SJCRH30 (cell line): ENCODE results near the gene YIPF7. TPM values are rescaled to one million over a fixed set of nuclear protein-coding genes. Genes with fewer than 3 reads are reported as not detected.

Source experiments
- DNase-seq, 2 experiments: peaks; one replicate each; pipeline ENCODE4 v3.0.0-alpha.2; 2015 to 2020
- H3K27ac ChIP-seq: fragments of 250-450 bp; sonication (Bioruptor Pico); 2 replicates; pipeline ENCODE4 v1.5.1; 2020; ENCODE audit warnings: mild to moderate bottlenecking, moderate library complexity
- H3K27me3 ChIP-seq: fragments of 250-450 bp; sonication (Bioruptor Pico); 2 replicates; pipeline ENCODE4 v1.5.1; 2020; ENCODE audit warnings: mild to moderate bottlenecking, moderate library complexity
- H3K36me3 ChIP-seq: fragments of 250-450 bp; sonication (Bioruptor Pico); 2 replicates; pipeline ENCODE4 v1.5.1; 2020; ENCODE audit warnings: mild to moderate bottlenecking, moderate library complexity
- H3K4me1 ChIP-seq: fragments of 250-450 bp; sonication (Bioruptor Pico); 2 replicates; pipeline ENCODE4 v1.5.1; 2020; ENCODE audit warnings: mild to moderate bottlenecking, moderate library complexity
- H3K4me3 ChIP-seq: fragments of 250-450 bp; sonication (Bioruptor Pico); 2 replicates; pipeline ENCODE4 v1.5.1; 2020; ENCODE audit warnings: mild to moderate bottlenecking, moderate library complexity
- H3K9me3 ChIP-seq: fragments of 250-450 bp; sonication (Bioruptor Pico); replicated peaks from 2 replicates; pipeline ENCODE4 v1.5.1; 2020; ENCODE audit warnings: mild to moderate bottlenecking, moderate library complexity
- total RNA-seq: library from RNA; depleted of rRNA; stranded (reverse); fragments of >200 nt; shearing (Covaris generic); gene quantifications from 2 replicates; pipeline ENCODE4 v1.2.3, GENCODE V29; 2014; rRNA removed

YIPF7 gene
- total RNA-seq, result not detected in 2 replicates

- no peak within 1 kb of the TSS for H3K4me3 ChIP-seq
- H3K27ac ChIP-seq, result no peak within 1 kb of the TSS
- DNase-seq, result no peak
- no peaks in the 10 kb centered on the region for H3K4me1 ChIP-seq
- H3K9me3 ChIP-seq, result no peaks in the 10 kb centered on the region
- 0 out of 2 replicates have a peak, but pooled peaks cover 3% of the 10 kb centered on the region for H3K27me3 ChIP-seq
- H3K36me3 ChIP-seq, result no peaks in the 10 kb centered on the region
Observed at GRCh38 chr4:44651425-44651824, at the start of gene YIPF7. YIPF7 (minus strand) TSS chr4:44651625; CDS start chr4:44650100, 1,525 bp downstream.

GRCh38 chr4:44701037-44701436 is 49.6 kb upstream of the YIPF7 start:
- H3K4me1 ChIP-seq, result no peaks in the 10 kb centered on the region
- peaks cover 78% of the 10 kb centered on the region for H3K36me3 ChIP-seq
- DNase-seq, result no peak
- no peak overlapping the region for H3K27ac ChIP-seq
- no peak overlapping the region for H3K4me3 ChIP-seq
- H3K27me3 ChIP-seq, result no peaks in the 10 kb centered on the region
- H3K9me3 ChIP-seq, result no peaks in the 10 kb centered on the region; the same call in 1 of the 2 replicates

GRCh38 chr4:44700427-44700826 is 49.0 kb upstream of the YIPF7 start:
- H3K9me3 ChIP-seq, result no peaks in the 10 kb centered on the region; the same call in 1 of the 2 replicates
- no peaks in the 10 kb centered on the region for H3K27me3 ChIP-seq
- DNase-seq, result no peak
- H3K36me3 ChIP-seq, result peaks cover 80% of the 10 kb centered on the region
- no peak overlapping the region for H3K27ac ChIP-seq
- H3K4me1 ChIP-seq, result no peaks in the 10 kb centered on the region
- no peak overlapping the region for H3K4me3 ChIP-seq

GRCh38 chr4:44684648-44685047 is 33.2 kb upstream of the YIPF7 start:
- Histone ChIP-seq H3K4me3 (no peak overlapping the region), H3K36me3 (peaks cover 70% of the 10 kb centered on the region), H3K9me3 (no peaks in the 10 kb centered on the region), H3K27ac (no peak overlapping the region), H3K4me1 (no peaks in the 10 kb centered on the region), H3K27me3 (no peaks in the 10 kb centered on the region)
- DNase-seq, result no peak

GRCh38 chr4:44679060-44679459 is 27.6 kb upstream of the YIPF7 start:
- Histone ChIP-seq H3K27me3 (no peaks in the 10 kb centered on the region), H3K27ac (peak overlapping the region; percentile 83), H3K4me3 (peak overlapping the region; percentile 81), H3K9me3 (no peaks in the 10 kb centered on the region), H3K4me1 (peaks cover 3% of the 10 kb centered on the region; the same call in 1 of the 2 replicates), H3K36me3 (peaks cover 26% of the 10 kb centered on the region)
- no peak for DNase-seq

- H3K36me3 ChIP-seq, result peaks cover 21% of the 10 kb centered on the region
- peak within 1 kb of the TSS; percentile 83 for H3K27ac ChIP-seq
- no peaks in the 10 kb centered on the region for H3K27me3 ChIP-seq
- H3K9me3 ChIP-seq, result no peaks in the 10 kb centered on the region
- peak; percentile 89 to 92 for DNase-seq
- H3K4me3 ChIP-seq, result peak within 1 kb of the TSS; percentile 81
- peaks cover 3% of the 10 kb centered on the region; the same call in 1 of the 2 replicates for H3K4me1 ChIP-seq
Observed at GRCh38 chr4:44678094-44679041, 26.9 kb upstream of the YIPF7 start, which contains the start of gene GUF1. GUF1 (plus strand) TSS chr4:44678420; CDS start chr4:44678623, 203 bp downstream.

GRCh38 chr4:44675366-44675765 is 23.9 kb upstream of the YIPF7 start:
- no peak for DNase-seq
- H3K9me3 ChIP-seq, result no peaks in the 10 kb centered on the region
- H3K4me3 ChIP-seq, result no peak overlapping the region
- H3K4me1 ChIP-seq, result peaks cover 3% of the 10 kb centered on the region; the same call in 1 of the 2 replicates
- peaks cover 2% of the 10 kb centered on the region; the same call in 1 of the 2 replicates for H3K27me3 ChIP-seq
- no peaks in the 10 kb centered on the region for H3K36me3 ChIP-seq
- no peak overlapping the region for H3K27ac ChIP-seq

GRCh38 chr4:44674471-44674870 is 23.0 kb upstream of the YIPF7 start:
- H3K4me3 ChIP-seq, result no peak overlapping the region
- no peaks in the 10 kb centered on the region for H3K9me3 ChIP-seq
- H3K4me1 ChIP-seq, result peaks cover 3% of the 10 kb centered on the region; the same call in 1 of the 2 replicates
- H3K36me3 ChIP-seq, result no peaks in the 10 kb centered on the region
- H3K27me3 ChIP-seq, result peaks cover 2% of the 10 kb centered on the region; the same call in 1 of the 2 replicates
- DNase-seq, result no peak
- H3K27ac ChIP-seq, result no peak overlapping the region

GRCh38 chr4:44671636-44672035 is 20.2 kb upstream of the YIPF7 start:
- DNase-seq, result no peak
- peaks cover 2% of the 10 kb centered on the region; the same call in 1 of the 2 replicates for H3K27me3 ChIP-seq
- H3K4me1 ChIP-seq, result no peaks in the 10 kb centered on the region
- no peak overlapping the region for H3K4me3 ChIP-seq
- no peaks in the 10 kb centered on the region for H3K9me3 ChIP-seq
- no peaks in the 10 kb centered on the region for H3K36me3 ChIP-seq
- no peak overlapping the region for H3K27ac ChIP-seq

- Histone ChIP-seq H3K27me3 (peaks cover 2% of the 10 kb centered on the region; the same call in 1 of the 2 replicates), H3K27ac (no peak overlapping the region), H3K9me3 (no peaks in the 10 kb centered on the region), H3K4me1 (no peaks in the 10 kb centered on the region), H3K36me3 (no peaks in the 10 kb centered on the region), H3K4me3 (no peak overlapping the region)
- DNase-seq, result no peak
Observed at GRCh38 chr4:44670506-44671199, 19.2 kb upstream of the YIPF7 start.

- H3K36me3 ChIP-seq, result no peaks in the 10 kb centered on the region
- H3K9me3 ChIP-seq, result no peaks in the 10 kb centered on the region
- H3K27me3 ChIP-seq, result peaks cover 2% of the 10 kb centered on the region; the same call in 1 of the 2 replicates
- no peaks in the 10 kb centered on the region for H3K4me1 ChIP-seq
- DNase-seq, result no peak
- no peak overlapping the region for H3K4me3 ChIP-seq
- H3K27ac ChIP-seq, result no peak overlapping the region
Observed at GRCh38 chr4:44668526-44668925, 17.1 kb upstream of the YIPF7 start.

- DNase-seq, result no peak
- H3K9me3 ChIP-seq, result no peaks in the 10 kb centered on the region
- H3K4me1 ChIP-seq, result no peaks in the 10 kb centered on the region
Observed at GRCh38 chr4:44663539-44664263, 12.3 kb upstream of the YIPF7 start.

GRCh38 chr4:44662623-44663005 is 11.2 kb upstream of the YIPF7 start:
- no peaks in the 10 kb centered on the region for H3K4me1 ChIP-seq
- no peak overlapping the region for H3K27ac ChIP-seq
- H3K36me3 ChIP-seq, result no peaks in the 10 kb centered on the region
- H3K27me3 ChIP-seq, result no peaks in the 10 kb centered on the region; the same call in 1 of the 2 replicates
- no peak overlapping the region for H3K4me3 ChIP-seq
- H3K9me3 ChIP-seq, result no peaks in the 10 kb centered on the region
- DNase-seq, result no peak

More at GRCh38 chr4:44663539-44664263, 12.3 kb upstream of the YIPF7 start:
- H3K36me3 ChIP-seq, result no peaks in the 10 kb centered on the region
- H3K27me3 ChIP-seq, result no peaks in the 10 kb centered on the region; the same call in 1 of the 2 replicates
- no peak overlapping the region for H3K27ac ChIP-seq
- H3K4me3 ChIP-seq, result no peak overlapping the region

GRCh38 chr4:44661940-44662622 is 10.7 kb upstream of the YIPF7 start:
- no peak overlapping the region for H3K27ac ChIP-seq
- no peak overlapping the region for H3K4me3 ChIP-seq
- DNase-seq, result no peak
- H3K4me1 ChIP-seq, result no peaks in the 10 kb centered on the region
- H3K27me3 ChIP-seq, result no peaks in the 10 kb centered on the region; the same call in 1 of the 2 replicates
- no peaks in the 10 kb centered on the region for H3K36me3 ChIP-seq
- H3K9me3 ChIP-seq, result no peaks in the 10 kb centered on the region
